Measurements from ENCODE around the gene LGALS1.

DNA sequence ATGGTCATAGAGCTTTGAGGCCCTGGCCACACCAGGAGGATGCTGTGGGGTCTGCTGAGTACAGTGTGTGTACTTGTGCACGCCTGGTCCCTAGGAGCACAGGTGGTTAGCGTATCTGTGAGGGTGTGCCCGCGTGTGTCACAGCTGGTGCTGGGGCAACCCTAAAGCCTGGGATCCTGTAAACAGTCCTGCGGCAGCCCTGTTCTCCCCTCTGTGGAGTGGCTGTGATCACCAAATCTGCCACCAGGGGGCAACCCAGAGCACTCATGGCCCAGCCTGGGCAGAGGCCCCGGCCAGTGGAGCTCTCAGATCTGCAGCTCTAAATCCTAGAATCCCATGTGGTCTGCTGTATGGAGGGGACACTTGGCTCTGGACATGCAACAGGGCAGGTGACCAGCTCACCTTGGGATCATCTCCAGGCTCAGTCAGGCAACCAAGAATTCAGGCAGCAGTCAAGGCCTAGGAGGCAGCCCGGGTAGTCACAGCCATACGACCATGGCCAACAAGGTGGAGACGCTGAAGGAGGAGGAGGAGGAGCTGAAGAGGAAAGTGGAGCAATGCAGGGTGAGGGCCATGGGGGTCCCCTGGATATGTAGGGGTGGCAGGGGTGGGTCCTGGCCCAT lies 32.1 kb upstream of the LGALS1 start:
- TF ChIP-seq, protein P1, sequence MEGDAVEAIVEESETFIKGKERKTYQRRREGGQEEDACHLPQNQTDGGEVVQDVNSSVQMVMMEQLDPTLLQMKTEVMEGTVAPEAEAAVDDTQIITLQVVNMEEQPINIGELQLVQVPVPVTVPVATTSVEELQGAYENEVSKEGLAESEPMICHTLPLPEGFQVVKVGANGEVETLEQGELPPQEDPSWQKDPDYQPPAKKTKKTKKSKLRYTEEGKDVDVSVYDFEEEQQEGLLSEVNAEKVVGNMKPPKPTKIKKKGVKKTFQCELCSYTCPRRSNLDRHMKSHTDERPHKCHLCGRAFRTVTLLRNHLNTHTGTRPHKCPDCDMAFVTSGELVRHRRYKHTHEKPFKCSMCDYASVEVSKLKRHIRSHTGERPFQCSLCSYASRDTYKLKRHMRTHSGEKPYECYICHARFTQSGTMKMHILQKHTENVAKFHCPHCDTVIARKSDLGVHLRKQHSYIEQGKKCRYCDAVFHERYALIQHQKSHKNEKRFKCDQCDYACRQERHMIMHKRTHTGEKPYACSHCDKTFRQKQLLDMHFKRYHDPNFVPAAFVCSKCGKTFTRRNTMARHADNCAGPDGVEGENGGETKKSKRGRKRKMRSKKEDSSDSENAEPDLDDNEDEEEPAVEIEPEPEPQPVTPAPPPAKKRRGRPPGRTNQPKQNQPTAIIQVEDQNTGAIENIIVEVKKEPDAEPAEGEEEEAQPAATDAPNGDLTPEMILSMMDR (IDR thresholded peaks at IDR 0.05; ENCODE audit: poor library complexity): peak; percentile 90
- TF ChIP-seq EZH2phosphoT487 (IDR thresholded peaks at IDR 0.05; ENCODE audit: low read depth, severe bottlenecking, unreplicated experiment): no peak

Data from hepatocyte (in vitro differentiated cells).